HCEC 1CT (cell line): ENCODE data around the gene LILRB5.
A peak's percentile ranks its signal among the peaks of the same experiment; 100 is the strongest.
"Not testable (repeated sequence)": the region's sequence is repeated elsewhere in the genome, so short reads cannot be mapped to it uniquely, and the experiment has no call there.

Experiments used
- DNase-seq: peaks from one replicate; pipeline ENCODE4 v3.0.0-alpha.2; 2017

Gene LILRB5

DNA sequence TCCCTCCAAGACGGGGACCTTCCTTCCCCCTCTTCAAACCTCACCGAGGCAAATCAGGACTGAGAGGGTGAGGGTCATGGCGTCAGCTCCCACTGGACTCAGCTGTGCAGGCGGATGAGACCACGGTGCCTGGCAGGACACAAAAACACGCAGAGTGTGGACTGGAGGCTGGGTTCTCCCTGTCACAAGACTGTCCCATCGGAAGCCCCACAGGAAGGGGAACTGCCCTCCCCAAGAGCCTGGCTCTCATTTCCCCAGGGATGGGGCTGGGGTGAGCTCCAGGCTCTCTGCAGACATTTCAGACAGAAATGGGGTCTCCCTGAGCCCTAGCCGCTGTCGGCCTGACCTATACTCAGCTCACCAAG, at the start of gene LILRB5:
Gene LILRB5, minus strand, starts transcription at position 158 of the 365 bp plus-strand sequence. Its CDS starts 80 bp downstream, at position 78.
- no peak for DNase-seq

DNA sequence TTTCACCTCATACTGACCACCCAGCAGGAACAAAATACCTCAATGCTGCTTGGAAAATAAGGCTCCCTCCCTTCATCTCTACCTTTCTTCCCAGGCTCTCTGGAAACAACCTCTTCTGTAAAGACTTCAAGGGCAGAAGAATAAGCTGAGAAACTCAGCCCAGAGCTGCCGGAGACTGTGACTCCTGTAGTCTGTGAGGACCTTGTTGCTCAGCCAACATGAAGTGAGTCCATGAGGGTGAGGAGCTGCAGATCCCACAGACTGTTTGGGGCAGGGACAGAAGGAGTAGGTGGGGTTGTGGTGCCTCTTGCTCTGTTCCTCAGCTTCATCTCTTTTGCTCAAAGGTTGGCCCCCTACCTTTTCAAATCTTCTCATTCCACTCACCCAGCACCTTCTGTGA, 48.1 kb upstream of the LILRB5 start:
- DNase-seq = no peak

DNA sequence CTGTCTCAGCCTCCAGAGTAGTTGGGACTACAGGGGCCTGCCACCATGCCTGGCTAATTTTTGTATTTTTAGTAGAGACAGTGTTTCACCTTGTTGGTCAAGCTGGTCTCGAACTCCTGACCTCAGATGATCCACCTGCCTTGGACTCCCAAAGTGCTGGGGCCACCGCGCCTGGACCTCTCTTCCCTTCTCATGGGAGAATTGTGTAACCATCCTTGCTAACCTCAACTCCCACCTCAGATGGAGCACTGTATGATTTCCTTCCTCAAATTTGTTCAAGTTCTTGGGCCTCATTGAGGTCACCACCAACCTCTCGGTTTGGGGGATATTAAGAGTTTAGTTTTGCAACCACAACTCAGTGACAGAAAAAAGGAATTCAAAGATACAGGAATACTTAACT, 45.2 kb upstream of the LILRB5 start:
- no peak for DNase-seq

DNA sequence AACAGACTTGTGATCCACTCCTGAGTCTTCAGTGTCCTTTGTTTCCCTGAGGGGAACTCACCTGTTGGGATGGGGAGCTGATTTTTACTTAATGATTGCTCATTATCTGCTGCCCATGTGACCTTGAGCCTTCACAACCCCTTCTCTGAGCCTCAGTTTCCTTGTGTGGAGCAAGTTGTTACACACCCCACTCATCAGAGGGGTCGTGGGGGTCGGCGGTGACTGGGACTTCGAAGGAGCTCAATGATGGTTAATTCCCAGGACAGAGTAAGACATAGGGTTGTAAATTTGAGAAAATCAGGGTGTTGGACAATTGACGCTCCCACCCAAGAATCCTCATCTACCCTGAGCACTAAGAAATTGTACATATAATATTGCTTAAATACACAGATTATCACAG, 42.4 kb upstream of the LILRB5 start:
- DNase-seq = no peak

DNA sequence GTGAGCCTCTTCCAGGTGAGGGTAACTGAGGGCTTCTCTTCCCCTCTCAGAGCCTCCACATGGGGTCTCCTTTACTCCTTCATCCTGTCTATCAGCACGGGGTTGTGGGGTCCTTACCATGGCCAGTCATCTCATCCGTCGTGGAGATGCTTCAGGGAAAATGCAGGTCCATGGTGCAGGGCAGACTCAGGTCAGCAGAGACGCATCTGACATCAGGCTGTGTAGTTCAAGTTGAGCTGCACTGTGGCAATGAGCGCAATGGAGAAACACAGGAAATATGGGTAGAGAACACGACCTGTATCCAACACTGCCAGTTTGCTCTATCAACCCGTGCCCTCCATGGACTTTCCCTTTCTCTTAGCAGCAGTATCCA, 42.0 kb upstream of the LILRB5 start:
- DNase-seq = no peak

DNA sequence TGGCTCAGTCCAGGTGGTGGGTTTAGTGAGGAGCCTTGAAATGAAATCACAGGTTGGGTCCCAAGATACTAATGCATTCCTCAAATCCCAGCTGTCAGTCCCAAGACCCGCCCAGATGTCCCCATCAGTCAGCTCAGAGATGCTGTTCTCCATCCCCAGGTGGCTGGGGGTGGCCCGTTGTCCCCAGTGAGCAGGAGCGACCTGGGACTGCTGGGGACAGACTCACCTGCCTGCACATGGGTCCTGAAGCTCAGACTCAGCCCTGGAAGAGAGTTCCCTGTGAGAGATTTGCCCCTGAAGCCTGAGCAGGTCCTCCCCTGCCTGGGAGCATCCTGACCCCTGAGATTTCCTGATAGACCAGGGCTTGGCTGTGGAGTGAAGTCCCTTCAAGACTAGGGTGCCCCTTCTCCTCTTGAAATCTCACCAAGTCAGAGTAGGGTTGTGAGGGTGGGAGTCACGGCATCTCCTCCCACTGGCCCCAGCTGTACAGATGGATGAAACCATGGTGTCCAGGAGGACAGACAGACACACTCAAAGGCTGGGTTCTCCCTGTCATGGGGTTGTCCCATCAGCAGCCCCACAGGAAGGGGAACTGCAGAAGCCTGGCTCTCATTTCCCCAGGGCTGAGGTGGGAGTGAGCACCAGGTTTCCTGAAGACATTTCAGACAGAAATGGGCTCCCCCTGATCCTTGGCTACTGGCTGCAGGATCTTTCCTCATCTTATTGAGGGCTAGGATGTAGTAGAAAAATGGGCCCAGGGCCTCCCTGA, 41.5 kb upstream of the LILRB5 start:
- no peak for DNase-seq

DNA sequence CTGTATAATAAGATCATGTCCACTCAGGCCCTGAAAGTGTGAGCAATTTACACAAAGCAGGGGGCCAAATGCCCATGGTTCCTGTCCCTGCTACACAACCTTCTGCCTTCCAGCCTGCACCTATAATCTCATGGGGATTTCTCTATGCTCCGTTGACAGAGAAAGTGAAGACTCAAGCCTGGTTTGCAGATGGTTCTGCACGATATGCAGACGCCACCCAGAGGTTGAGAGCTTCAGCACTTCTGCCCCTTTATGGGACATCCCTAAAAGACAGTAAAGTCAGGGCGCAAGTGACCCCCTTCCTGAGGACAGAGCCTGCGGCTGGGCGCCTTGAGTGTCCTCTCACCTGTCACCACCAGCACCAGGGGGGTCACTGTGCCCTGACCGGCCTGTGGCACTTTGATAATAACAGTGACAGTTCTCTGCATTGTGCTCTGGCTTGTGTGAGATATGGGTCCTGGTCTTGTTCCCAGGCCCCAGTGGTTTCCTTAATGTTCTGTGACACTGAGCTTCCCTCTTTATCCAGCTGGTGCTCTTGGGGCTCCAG, 40.8 kb upstream of the LILRB5 start:
- peak; percentile 3 for DNase-seq

DNA sequence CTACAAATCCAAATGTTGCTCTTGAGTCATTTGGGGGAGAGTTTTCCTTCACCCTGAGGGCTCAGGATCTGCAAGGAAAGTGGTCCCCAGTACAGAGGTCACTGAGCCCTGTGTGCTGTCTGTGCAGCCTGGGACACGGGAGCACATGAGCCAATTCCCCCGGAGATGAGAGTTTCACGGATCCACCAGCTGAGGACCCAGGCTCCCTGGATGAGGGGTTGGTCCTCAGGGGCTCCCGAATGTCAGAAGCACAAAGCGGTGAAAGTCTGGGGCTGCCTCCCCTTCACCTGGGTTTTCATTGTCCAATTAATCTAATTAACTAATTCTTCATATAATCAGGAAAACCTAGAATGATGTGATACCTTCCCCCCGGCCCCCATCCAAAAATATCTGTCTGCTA, 37.5 kb upstream of the LILRB5 start:
- no peak for DNase-seq

DNA sequence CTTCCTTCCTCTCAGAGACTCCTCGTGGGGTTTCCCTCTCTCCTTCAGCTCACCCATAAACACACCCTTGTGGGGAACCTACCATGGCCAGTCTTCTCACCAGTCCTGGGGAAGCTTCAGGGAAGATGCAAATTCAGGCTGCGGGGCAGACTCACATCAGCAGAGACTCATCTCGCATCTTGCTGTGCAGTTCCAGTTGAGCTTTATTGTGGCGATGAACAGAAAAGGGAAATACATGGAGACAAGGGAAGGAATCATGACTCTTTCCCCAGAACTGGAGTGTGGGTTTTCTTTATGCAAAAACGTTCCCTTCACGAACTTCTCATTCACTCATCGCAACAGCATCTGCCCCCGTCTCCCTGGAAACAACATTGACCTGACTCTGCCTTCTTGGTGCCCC, 32.1 kb upstream of the LILRB5 start:
- DNase-seq = not testable (repeated sequence)

DNA sequence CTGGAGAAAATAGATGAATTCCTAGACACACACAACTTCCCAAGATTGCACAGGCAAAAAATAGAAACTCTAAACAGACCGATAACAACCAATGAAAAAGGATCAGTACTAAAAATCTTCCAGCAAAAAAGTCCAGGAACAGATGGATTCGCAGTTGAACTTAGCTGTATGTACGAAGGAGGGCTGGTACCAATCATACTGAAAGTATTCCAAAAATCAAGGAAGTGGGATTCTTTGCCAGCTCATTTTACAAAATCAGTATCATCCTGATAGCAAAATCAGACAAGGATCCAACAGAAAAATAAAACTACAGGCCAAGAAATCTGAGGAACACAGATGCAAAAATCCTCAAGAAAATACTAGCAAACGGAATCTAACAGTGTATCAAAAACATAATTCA, 30.4 kb upstream of the LILRB5 start:
- DNase-seq = peak; percentile 29

DNA sequence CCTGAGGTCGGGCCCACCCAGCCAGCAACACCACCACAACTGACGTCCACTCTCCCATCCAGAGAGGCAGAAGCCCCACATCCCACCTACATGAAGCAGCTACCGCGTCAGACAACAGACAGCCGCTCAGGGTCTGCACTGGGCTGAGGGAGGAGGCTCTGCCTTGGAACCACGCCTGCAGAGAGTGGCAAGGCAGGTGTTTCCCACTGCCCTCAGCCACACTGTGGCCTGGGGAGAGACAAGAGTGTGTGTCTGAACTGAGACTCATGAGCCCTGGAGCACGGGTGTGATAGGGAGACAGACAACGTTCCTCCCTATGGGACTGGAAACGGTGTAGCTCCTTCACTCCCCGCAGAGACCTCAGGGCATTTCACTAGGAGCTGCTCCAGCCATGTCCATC, 29.2 kb upstream of the LILRB5 start:
- not testable (repeated sequence) for DNase-seq

DNA sequence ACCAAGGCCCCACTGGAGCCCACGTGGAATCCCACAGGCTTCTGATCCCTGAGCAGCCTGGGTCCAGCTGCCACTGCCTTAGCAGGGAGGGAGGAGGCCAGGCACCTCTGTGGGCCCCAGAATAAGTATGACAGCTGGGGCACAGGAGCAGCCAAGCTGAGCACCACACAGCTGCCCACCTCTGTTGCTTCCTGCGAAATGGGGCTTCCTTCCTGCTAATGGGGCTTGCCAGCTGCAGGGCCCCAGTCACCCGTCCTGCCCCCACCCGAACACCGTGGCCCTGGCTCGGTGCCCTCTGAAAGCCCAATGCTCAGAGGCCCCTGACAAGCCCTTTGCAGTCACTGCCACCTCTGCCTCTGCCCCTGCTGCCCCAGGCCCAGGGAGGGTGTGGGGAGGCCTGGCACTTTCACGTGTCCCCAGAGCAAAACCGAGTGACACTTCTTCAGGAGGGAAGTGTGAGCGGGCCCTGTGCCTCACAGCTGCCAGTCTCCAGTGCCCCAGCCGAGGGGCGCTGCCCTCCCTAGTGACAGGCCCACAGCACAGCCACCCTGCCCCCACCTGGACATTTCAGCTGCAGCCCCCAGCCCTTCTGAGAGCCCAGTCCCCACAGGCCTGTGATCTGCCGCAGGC, 28.5 kb upstream of the LILRB5 start:
- DNase-seq = not testable (repeated sequence)

DNA sequence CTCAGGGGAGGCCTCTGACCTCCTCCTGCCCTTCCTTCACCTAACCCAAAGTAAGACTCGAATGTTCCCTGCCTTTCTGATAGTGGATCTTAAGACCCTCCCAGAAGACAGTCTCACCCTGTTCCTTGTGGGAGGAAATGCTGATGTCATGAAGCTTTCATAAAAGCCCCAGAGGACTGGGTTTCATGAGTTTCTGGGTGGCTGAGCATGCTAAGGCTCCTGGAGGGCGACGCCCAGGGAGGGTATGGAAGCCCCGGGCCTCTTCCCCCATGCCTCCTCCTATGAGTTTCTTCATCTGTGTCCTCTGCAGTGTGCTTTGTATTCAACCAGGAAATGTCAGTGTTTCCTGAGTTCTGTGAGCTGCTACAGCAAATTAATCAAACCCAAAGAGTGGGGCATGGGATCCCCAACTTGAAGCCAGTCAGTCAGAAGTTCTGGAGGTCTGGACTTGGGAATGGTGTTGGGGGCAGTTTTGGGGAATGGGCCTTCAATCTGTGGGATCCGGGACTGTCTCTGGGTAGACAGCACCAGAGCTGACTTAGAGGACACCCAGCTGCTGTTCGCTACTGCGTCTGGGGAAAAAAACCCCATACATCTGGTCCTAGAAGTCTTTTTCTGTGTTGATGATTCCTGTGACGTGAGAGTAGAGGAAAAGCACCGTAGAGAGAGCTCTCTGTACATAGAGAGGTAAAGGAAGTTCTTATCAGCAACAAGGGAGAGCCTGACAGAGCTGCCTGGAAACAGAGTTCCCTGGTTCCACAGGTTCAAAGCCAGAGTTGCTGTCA, 25.8 kb upstream of the LILRB5 start:
- no peak for DNase-seq

DNA sequence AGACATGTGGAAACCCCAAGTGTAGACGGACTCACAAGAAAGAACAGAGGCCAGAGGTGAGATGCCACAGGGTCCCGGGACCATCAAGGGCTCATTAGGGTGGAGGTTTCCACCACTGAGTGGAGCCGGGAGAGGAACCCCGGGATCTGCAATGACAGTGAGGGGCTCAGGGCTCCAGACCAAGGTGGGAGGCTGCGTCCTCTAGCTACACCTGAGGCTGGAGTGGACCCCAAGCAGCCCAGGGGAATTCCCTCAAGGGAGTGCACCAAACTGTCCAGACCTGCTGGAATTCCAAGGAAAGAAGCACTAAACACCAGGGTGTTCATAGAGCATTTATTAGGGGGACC, 24.6 kb upstream of the LILRB5 start:
- not testable (repeated sequence) for DNase-seq

DNA sequence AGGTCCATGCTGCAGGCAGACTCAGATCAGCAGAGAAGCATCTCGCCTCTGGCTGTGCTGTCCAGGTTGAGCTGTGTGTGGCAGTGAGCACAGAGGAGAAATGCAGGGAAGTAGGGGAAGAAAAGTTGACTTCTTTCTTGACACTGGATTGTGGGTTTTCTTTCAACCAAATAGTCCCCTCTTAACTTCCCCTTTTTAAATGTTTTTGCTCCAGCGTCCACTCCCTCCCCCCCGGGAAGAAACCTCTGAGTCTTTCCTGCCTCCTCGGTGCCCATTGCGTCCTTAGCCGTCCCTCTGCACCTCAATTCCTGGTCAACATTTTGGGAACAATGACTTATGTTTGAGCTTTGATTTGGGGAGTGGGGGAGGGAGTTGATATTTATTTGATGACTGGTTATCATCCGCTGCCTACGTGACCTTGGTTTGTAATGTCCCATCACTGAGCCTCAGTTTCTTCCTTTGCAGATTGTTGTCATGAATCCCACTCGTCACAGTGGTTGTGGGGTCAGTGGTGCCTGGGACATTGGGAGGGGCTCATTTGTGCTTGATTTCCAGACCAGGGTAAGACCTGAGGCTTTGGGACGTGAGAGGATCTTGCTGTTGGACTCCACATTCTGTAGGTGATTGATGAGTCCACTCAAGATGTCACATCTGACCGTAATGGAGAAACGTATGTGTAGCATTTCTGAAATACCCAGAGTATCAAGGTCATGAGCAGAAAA, 24.1 kb upstream of the LILRB5 start, which contains the start of gene LILRB2:
Gene LILRB2, minus strand, starts transcription at position 104 of the 722 bp plus-strand sequence. CDS start 614 bp downstream, outside the sequence.
- DNase-seq = no peak

DNA sequence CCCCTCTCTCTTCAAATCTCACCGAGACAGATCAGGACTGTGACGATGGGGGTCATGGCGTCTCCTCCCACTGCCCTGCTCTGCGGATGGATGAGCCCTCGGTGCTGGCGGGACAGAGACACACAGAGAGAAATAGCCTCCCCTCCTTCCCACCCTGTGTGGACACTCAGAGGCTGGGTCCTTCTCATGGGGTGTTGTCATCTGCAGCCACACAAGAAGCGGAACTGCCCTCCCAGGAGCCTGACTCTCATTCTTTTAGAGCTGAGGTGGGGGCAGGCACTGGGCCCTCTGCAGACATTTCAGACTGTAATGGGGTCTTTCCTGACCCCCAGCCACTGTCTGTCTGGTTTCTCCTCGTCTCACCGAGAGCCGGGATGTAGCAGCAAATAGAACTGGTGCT, 23.4 kb upstream of the LILRB5 start:
- DNase-seq = not testable (repeated sequence)

DNA sequence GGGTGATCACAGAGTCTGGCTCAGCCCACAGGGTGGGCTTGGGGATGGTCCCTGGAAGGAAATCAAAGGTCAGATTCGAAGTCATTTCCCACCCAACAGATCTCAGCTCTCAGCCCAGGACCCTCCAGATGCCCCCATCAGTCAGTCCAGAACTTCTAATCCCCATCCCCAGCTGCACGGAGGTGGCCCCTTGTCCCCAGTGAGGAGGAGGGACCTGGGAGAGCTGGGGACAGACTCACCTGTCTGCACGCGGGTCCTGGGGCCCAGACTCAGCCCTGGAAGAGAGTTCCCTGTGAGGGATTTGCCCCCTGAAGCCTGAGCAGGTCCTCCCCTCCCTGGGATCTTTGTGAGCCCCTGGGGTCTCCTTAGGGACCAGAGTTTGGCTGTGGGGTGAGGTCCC, 23.0 kb upstream of the LILRB5 start:
- not testable (repeated sequence) for DNase-seq

DNA sequence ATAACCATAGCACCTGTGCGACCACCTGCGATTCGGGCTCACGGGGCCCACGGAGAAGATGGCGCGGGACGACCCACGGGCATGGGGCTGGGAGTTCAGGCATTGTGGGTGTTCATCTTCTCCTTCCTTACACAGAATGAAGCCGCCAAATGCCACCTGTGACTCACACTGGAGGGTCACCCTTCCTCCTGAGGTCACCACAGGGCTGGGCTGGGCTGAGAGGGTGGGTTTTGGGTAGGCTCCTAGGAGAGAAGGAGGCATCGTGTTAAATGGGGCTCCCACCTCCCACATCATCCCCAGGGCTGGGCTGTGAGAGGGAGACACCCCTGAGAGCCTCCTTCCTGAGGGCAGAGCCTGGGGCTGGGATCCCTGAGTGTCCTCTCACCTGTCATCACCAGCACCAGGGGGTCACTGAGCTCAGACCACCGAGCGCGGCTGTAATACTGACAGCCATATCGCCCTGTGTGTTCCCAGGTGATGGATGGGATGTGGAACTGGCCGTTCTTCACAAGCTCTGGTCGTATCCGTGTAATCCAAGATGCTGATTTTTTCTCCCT, 22.4 kb upstream of the LILRB5 start:
- no peak for DNase-seq

DNA sequence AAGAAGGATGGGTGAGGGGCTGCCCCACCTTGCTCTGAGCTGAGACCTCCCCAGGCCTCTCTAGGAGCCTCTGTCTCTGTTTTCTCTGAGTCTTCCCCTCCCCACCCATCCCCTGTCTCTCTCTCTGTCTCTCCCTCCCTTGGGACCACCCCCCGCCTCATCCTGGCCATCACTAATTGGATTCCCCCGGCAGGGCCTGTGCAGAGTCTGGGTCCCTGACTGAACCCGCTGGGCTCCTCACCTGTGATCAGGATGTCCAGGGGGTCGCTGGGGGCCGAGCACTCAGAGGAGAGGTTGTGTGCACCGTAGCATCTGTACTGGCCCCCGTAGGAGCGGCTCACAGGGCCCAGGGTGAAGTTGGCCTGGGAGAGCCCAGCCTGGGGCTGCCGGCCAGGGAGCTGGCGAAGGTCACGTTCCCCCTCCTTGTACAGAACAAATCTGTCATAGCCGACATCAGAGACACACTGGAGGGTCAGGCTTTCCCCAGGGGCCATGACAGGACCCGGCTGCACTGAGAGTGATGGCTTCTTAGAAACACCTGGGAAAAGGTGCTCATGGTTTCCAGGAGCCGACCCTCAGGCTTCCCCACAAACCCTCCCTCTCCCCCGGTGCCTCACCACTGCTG, 21.6 kb upstream of the LILRB5 start:
- not testable (repeated sequence) for DNase-seq

DNA sequence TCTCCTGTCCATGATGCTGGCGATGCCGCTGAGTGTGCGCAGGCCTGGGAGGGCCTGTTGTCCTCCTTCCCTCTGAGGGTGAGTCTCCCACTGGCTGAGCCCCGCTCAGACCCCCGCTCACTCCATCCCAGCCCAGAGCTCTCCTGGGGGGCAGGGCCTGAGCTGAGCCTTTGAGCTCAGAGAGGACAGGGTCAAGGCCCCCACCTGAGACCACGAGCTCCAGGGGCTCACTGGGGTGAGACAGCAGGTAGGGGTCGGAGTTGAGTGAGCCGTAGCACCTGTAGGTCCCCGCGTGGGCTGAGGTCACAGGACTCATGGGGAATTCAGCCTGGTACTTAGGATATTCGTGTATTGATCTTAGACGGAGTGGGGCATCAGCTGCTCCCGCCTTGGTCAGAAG, 21.0 kb upstream of the LILRB5 start:
- not testable (repeated sequence) for DNase-seq

DNA sequence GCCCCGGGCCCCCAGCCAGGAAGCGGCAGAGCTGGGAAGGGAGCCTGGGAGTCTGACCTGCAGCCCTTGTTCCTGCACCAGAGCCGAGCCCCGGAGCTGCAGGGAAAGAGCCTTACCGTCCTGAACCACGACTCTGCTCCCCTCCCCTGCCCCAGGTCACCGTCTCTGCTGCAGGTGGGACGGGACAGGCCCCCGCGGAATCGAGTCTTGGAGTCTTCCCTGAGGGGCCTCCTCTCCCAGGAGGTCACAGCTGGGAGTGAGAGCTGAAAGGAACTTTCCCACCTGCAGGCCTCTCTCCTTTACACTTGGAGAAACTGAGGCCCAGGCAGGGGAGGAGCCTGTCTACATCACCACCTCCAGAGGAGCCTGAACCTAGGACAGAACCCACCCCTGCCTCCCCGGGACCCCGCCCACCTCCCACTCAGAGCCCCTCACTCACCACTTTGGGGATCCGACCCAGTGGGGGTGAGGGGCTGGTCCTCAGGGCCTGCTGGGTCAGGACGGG, 20.1 kb upstream of the LILRB5 start:
- not testable (repeated sequence) for DNase-seq

DNA sequence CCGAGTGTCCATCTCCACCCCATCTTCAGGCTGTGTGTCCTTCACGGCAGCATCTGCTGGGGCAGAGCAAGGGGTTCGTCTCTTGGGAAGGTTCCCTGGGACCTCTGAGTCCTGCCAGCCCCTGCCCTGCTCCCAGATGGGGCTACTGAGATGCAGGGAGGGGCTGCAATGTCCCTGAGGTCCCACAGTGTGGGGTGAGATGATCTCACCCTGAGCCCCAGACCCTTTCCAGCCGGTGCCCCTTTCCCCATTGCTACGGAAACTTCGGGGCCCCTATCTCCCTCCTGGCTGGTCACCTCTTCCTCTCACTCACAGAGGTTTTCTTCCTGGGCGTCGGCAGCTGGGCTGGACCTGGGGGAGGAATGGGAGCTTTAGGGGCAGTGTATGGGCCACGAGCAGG, 18.9 kb upstream of the LILRB5 start:
- no peak for DNase-seq
